SK-N-SH (cell line): ENCODE results near the gene CAPN10.

Experiments
- EZH2phosphoT487 ChIP-seq: fragments of 200-600 bp; sonication (generic); IDR thresholded peaks from 2 replicates; pipeline ENCODE4 v1.6.1; 2017; ENCODE audit warnings: low read depth, mixed run types, mild to moderate bottlenecking, antibody characterized with exemption, moderate library complexity, borderline replicate concordance
- GABPA ChIP-seq: IDR thresholded peaks from 2 replicates; pipeline ENCODE4 v1.4.0; 2012; ENCODE audit warnings: low read depth, mild to moderate bottlenecking
- MXI1 ChIP-seq: IDR thresholded peaks from 2 replicates; pipeline ENCODE4 v1.6.1; 2012; ENCODE audit warnings: mild to moderate bottlenecking, low read depth, low read length, improper control_type of control experiment
- NRF1 ChIP-seq: IDR thresholded peaks from 2 replicates; pipeline ENCODE4 v1.6.1; 2012; ENCODE audit warnings: low read depth, mild to moderate bottlenecking, low read length
- TAF1 ChIP-seq: IDR thresholded peaks from 2 replicates; pipeline ENCODE4 v1.6.1; 2012; ENCODE audit warnings: low read depth, mild to moderate bottlenecking, low read length, moderate library complexity, borderline replicate concordance
- TCF12 ChIP-seq: IDR thresholded peaks from 2 replicates; pipeline ENCODE4 v1.4.0; 2012
- TF ChIP-seq, protein P1 (sequence below): fragments of 200-600 bp; sonication (generic); IDR thresholded peaks from 2 replicates; pipeline ENCODE4 v1.6.1; 2017; ENCODE audit warnings: antibody characterized with exemption, mild to moderate bottlenecking, moderate library complexity
- TF ChIP-seq, protein P2 (sequence below): IDR thresholded peaks from 2 replicates; pipeline ENCODE4; 2012
- TF ChIP-seq, protein P3 (sequence below): IDR thresholded peaks from 2 replicates; pipeline ENCODE4 v1.4.0; 2012; ENCODE audit warnings: low read depth

- TF ChIP-seq TCF12 (no peak), EZH2phosphoT487 (no peak), NRF1 (no peak), GABPA (no peak), TAF1 (no peak), MXI1 (no peak)
- TF ChIP-seq, protein P1, sequence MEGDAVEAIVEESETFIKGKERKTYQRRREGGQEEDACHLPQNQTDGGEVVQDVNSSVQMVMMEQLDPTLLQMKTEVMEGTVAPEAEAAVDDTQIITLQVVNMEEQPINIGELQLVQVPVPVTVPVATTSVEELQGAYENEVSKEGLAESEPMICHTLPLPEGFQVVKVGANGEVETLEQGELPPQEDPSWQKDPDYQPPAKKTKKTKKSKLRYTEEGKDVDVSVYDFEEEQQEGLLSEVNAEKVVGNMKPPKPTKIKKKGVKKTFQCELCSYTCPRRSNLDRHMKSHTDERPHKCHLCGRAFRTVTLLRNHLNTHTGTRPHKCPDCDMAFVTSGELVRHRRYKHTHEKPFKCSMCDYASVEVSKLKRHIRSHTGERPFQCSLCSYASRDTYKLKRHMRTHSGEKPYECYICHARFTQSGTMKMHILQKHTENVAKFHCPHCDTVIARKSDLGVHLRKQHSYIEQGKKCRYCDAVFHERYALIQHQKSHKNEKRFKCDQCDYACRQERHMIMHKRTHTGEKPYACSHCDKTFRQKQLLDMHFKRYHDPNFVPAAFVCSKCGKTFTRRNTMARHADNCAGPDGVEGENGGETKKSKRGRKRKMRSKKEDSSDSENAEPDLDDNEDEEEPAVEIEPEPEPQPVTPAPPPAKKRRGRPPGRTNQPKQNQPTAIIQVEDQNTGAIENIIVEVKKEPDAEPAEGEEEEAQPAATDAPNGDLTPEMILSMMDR = no peak
- TF ChIP-seq, protein P2, sequence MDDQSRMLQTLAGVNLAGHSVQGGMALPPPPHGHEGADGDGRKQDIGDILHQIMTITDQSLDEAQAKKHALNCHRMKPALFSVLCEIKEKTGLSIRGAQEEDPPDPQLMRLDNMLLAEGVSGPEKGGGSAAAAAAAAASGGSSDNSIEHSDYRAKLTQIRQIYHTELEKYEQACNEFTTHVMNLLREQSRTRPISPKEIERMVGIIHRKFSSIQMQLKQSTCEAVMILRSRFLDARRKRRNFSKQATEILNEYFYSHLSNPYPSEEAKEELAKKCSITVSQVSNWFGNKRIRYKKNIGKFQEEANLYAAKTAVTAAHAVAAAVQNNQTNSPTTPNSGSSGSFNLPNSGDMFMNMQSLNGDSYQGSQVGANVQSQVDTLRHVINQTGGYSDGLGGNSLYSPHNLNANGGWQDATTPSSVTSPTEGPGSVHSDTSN = no peak
- TF ChIP-seq, protein P3, sequence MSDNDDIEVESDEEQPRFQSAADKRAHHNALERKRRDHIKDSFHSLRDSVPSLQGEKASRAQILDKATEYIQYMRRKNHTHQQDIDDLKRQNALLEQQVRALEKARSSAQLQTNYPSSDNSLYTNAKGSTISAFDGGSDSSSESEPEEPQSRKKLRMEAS = no peak
Measured at GRCh38 chr2:240637116-240637900, 50.8 kb downstream of the CAPN10 start.
